ENCODE data around the gene BCAS3.
"Not testable (repeated sequence)": the region's sequence is repeated elsewhere in the genome, so short reads cannot be mapped to it uniquely, and the experiment has no call there.

The BCAS3 gene

GRCh38 chr17:60677308-60678117 is at the start of gene BCAS3:
TSS of gene BCAS3 (plus strand) at chr17:60677851.
- DNase-seq (ENCODE audit: low read depth in 2 of 2): peak; percentile 86 to 92

GRCh38 chr17:60628252-60628889 is 49.3 kb upstream of the BCAS3 start:
- no peak for DNase-seq (ENCODE audit: low read depth in 2 of 2)

GRCh38 chr17:60629120-60629519 is 48.5 kb upstream of the BCAS3 start:
- no peak for DNase-seq (ENCODE audit: low read depth in 2 of 2)

- no peak for DNase-seq (ENCODE audit: low read depth in 2 of 2)
These were observed 47.3 kb upstream of the BCAS3 start for GRCh38 chr17:60630352-60630751.

- no peak for DNase-seq (ENCODE audit: low read depth in 2 of 2)
These were observed 46.5 kb upstream of the BCAS3 start for GRCh38 chr17:60631119-60631518.

GRCh38 chr17:60637683-60638082 is 40.0 kb upstream of the BCAS3 start:
- no peak for DNase-seq (ENCODE audit: low read depth in 2 of 2)

- DNase-seq (ENCODE audit: low read depth in 2 of 2): no peak
These were observed 38.7 kb upstream of the BCAS3 start for GRCh38 chr17:60639019-60639330.

- no peak for DNase-seq (ENCODE audit: low read depth in 2 of 2)
These were observed 37.1 kb upstream of the BCAS3 start for GRCh38 chr17:60640503-60640902.

GRCh38 chr17:60641126-60641525 is 36.5 kb upstream of the BCAS3 start:
- no peak for DNase-seq (ENCODE audit: low read depth in 2 of 2)

GRCh38 chr17:60641810-60642220 is 35.8 kb upstream of the BCAS3 start:
- DNase-seq (ENCODE audit: low read depth in 2 of 2): peak in 1 of 2 donors; percentile 8

- no peak for DNase-seq (ENCODE audit: low read depth in 2 of 2)
These were observed 31.6 kb upstream of the BCAS3 start for GRCh38 chr17:60645918-60646523.

GRCh38 chr17:60646701-60647100 is 30.9 kb upstream of the BCAS3 start:
- no peak for DNase-seq (ENCODE audit: low read depth in 2 of 2)

GRCh38 chr17:60647705-60648104 is 29.9 kb upstream of the BCAS3 start:
- DNase-seq (ENCODE audit: low read depth in 2 of 2): no peak

- no peak for DNase-seq (ENCODE audit: low read depth in 2 of 2)
These were observed 25.0 kb upstream of the BCAS3 start for GRCh38 chr17:60652454-60653247.

- no peak for DNase-seq (ENCODE audit: low read depth in 2 of 2)
These were observed 24.1 kb upstream of the BCAS3 start for GRCh38 chr17:60653569-60653968.

- DNase-seq (ENCODE audit: low read depth in 2 of 2): no peak
These were observed 21.2 kb upstream of the BCAS3 start for GRCh38 chr17:60656499-60656898.

GRCh38 chr17:60659156-60659555 is 18.5 kb upstream of the BCAS3 start:
- DNase-seq (ENCODE audit: low read depth in 2 of 2): no peak

- no peak for DNase-seq (ENCODE audit: low read depth in 2 of 2)
These were observed 16.2 kb upstream of the BCAS3 start for GRCh38 chr17:60661489-60661888.

GRCh38 chr17:60664022-60664421 is 13.6 kb upstream of the BCAS3 start:
- DNase-seq (ENCODE audit: low read depth in 2 of 2): no peak

- no peak for DNase-seq (ENCODE audit: low read depth in 2 of 2)
These were observed 12.0 kb upstream of the BCAS3 start for GRCh38 chr17:60665602-60666001.

GRCh38 chr17:60668741-60669140 is 8.9 kb upstream of the BCAS3 start:
- DNase-seq (ENCODE audit: low read depth in 2 of 2): not testable (repeated sequence)

- no peak for DNase-seq (ENCODE audit: low read depth in 2 of 2)
These were observed 6.2 kb upstream of the BCAS3 start for GRCh38 chr17:60671482-60671881.
